DMS79 (cell line): ENCODE data around the gene IGF2BP1.
"Not testable (repeated sequence)": the region's sequence is repeated elsewhere in the genome, so short reads cannot be mapped to it uniquely, and the experiment has no call there.

ENCODE experiments used
- DNase-seq: peaks from one replicate; lab custom pipeline; 2025; lab: John Stamatoyannopoulos, UW

The IGF2BP1 gene

GRCh38 chr17:49100601-49101000 lies 103.4 kb downstream of the IGF2BP1 start:
- DNase-seq = no peak

- DNase-seq = no peak
Observed at GRCh38 chr17:49101054-49101534, 103.9 kb downstream of the IGF2BP1 start.

GRCh38 chr17:49103360-49103759 lies 106.2 kb downstream of the IGF2BP1 start:
- not testable (repeated sequence) for DNase-seq

DNA sequence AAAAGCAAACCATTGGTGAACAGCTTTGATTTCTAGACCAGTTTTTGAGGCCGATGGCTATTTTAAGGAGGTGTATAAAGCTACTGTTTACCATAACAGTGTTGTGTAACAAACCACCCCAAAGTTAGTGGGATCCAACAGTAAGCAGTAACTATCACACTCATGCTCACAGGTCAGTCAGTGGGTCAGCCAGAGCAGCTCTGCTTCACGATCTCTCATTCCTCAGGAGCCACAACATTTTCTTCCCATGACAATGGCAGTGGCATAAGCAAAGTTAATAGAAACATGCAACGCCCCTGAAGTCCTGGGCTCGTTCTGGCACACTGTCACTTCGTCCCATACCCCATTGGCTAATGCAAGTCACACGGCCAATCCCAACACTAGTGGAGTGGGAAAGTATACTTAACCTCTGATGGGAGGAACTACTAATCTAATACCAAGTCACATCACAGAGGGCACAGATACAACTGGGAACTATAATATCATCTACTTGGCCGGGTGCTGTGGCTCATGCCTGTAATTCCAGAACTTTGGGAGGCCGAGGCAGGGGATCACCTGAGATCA lies 107.4 kb downstream of the IGF2BP1 start:
- no peak for DNase-seq
